ENCODE results near the gene MRPS14.
"Not testable (repeated sequence)": the region's sequence is repeated elsewhere in the genome, so short reads cannot be mapped to it uniquely, and the experiment has no call there.

MRPS14 gene

GRCh38 chr1:175062339-175062738 lies 39.1 kb upstream of the MRPS14 start:
- no peak overlapping the region for H3K27ac ChIP-seq
- no peak for TF ChIP-seq ZFX (IDR thresholded peaks at IDR 0.05)
- no peak for TF ChIP-seq CTCF (conservative IDR thresholded peaks at IDR 0.05)

- no peak overlapping the region for H3K27ac ChIP-seq
- no peak for TF ChIP-seq CTCF (conservative IDR thresholded peaks at IDR 0.05)
- TF ChIP-seq ZFX (IDR thresholded peaks at IDR 0.05) = no peak
Measured at GRCh38 chr1:175054736-175055135, 31.5 kb upstream of the MRPS14 start.

GRCh38 chr1:175050992-175051391 lies 27.8 kb upstream of the MRPS14 start:
- no peak overlapping the region for H3K27ac ChIP-seq
- TF ChIP-seq CTCF (conservative IDR thresholded peaks at IDR 0.05) = no peak
- no peak for TF ChIP-seq ZFX (IDR thresholded peaks at IDR 0.05)

- TF ChIP-seq CTCF (conservative IDR thresholded peaks at IDR 0.05) (no peak), ZFX (IDR thresholded peaks at IDR 0.05) (no peak)
- no peak overlapping the region for H3K27ac ChIP-seq
Measured at GRCh38 chr1:175045519-175045918, 22.3 kb upstream of the MRPS14 start.

GRCh38 chr1:175045097-175045496 lies 21.9 kb upstream of the MRPS14 start:
- TF ChIP-seq CTCF (conservative IDR thresholded peaks at IDR 0.05) (no peak), ZFX (IDR thresholded peaks at IDR 0.05) (no peak)
- H3K27ac ChIP-seq = no peak overlapping the region

- not testable (repeated sequence) for H3K27ac ChIP-seq
Measured at GRCh38 chr1:175044591-175044990, 21.4 kb upstream of the MRPS14 start.

GRCh38 chr1:175043824-175044223 lies 20.6 kb upstream of the MRPS14 start:
- no peak for TF ChIP-seq ZFX (IDR thresholded peaks at IDR 0.05)
- TF ChIP-seq CTCF (conservative IDR thresholded peaks at IDR 0.05) = no peak

GRCh38 chr1:175042650-175043049 lies 19.4 kb upstream of the MRPS14 start:
- TF ChIP-seq ZFX (IDR thresholded peaks at IDR 0.05) (no peak), CTCF (conservative IDR thresholded peaks at IDR 0.05) (no peak)
- no peak overlapping the region for H3K27ac ChIP-seq

More at GRCh38 chr1:175043824-175044223, 20.6 kb upstream of the MRPS14 start:
- H3K27ac ChIP-seq = no peak overlapping the region

Measured in C4-2B (cell line).